ENCODE measurements around the gene ETNPPL. TPM values are rescaled to one million over a fixed set of nuclear protein-coding genes. Genes with fewer than 3 reads are reported as not detected.

The ETNPPL gene
- total RNA-seq, 1 experiment from 2014 or later = 0.66 TPM

- ChIA-PET POLR2A (no interaction called here), CTCF (no interaction called here)
- no peak for DNase-seq (ENCODE audit: low spot score)
- Mint-ChIP-seq H3K36me3 (no peaks in the 10 kb centered on the region), H3K27ac (no peak overlapping the region), H3K27me3 (ENCODE audit: low read depth) (no peaks in the 10 kb centered on the region; the same call in 1 of the 2 replicates), H3K4me3 (no peak overlapping the region), H3K9me3 (peaks cover 6% of the 10 kb centered on the region; the same call in 1 of the 2 replicates), H3K4me1 (peaks cover 8% of the 10 kb centered on the region)
- ATAC-seq = no peak
- TF ChIP-seq AFF4 (CRISPR knock-in tag; IDR thresholded peaks at IDR 0.05; ENCODE audit: borderline replicate concordance) = no peak
- TF ChIP-seq ZNF425 (CRISPR knock-in tag; conservative IDR thresholded peaks at IDR 0.05) = no peak
- no peak for TF ChIP-seq ZNF512 (CRISPR knock-in tag; IDR thresholded peaks at IDR 0.05; ENCODE audit: borderline replicate concordance)
- TF ChIP-seq NFATC4 (CRISPR knock-in tag; IDR thresholded peaks at IDR 0.05) = no peak
- TF ChIP-seq IRF2 (CRISPR knock-in tag; IDR thresholded peaks at IDR 0.05; ENCODE audit: borderline replicate concordance, low read depth) = no peak
- no peak for TF ChIP-seq CTCF (IDR thresholded peaks at IDR 0.05)
- no peak for TF ChIP-seq JUN (CRISPR knock-in tag; IDR thresholded peaks at IDR 0.05)
- no peak for TF ChIP-seq GRHL2 (CRISPR knock-in tag; IDR thresholded peaks at IDR 0.05; ENCODE audit: insufficient replicate concordance, severe bottlenecking)
- TF ChIP-seq ZBTB21 (CRISPR knock-in tag; IDR thresholded peaks at IDR 0.05; ENCODE audit: borderline replicate concordance) = no peak
- no peak for TF ChIP-seq ZNF671 (CRISPR knock-in tag; IDR thresholded peaks at IDR 0.05)
- no peak for TF ChIP-seq FOXP1 (CRISPR knock-in tag; IDR thresholded peaks at IDR 0.05; ENCODE audit: borderline replicate concordance)
- no peak for TF ChIP-seq EMX1 (CRISPR knock-in tag; IDR thresholded peaks at IDR 0.05)
- TF ChIP-seq HMGXB4 (CRISPR knock-in tag; IDR thresholded peaks at IDR 0.05) = no peak
These were observed 24.7 kb downstream of the ETNPPL start for GRCh38 chr4:108738003-108738706.
